PC-9 (cell line): ENCODE measurements around the gene USP35. TPM values are rescaled to one million over a fixed set of nuclear protein-coding genes. Genes with fewer than 3 reads are reported as not detected.

Source experiments
- BruUV-seq: library from RNA; stranded (reverse); fragments of 400-500 nt; replicated peaks from 2 replicates; lab custom pipeline; 2021; lab: Mats Ljungman, UMichigan
- CTCF ChIA-PET: fragments of 300-600 bp; sonication (Branson Sonifier 250); formaldehyde crosslinking; loops from one replicate; lab custom pipeline; 2022; ENCODE audit warnings: antibody characterized with exemption; lab: Charles Lee
- POLR2A ChIA-PET: fragments of 300-600 bp; sonication (Branson Sonifier 250); formaldehyde crosslinking; loops from one replicate; lab custom pipeline; 2022; ENCODE audit warnings: antibody characterized with exemption; ENCODE audit not compliant: unreplicated experiment; lab: Charles Lee
- DNase-seq, 2 experiments: peaks; one replicate each; pipeline versions ENCODE4 v3.0.0 to v3.0.0-alpha.2; 2015 to 2022; ENCODE audit warnings: mixed read lengths in 1 of 2
- H2AFZ ChIP-seq: fragments of 200-600 bp; sonication (generic); 2 replicates; pipeline ENCODE4 v1.8.1; 2017; ENCODE audit warnings: antibody characterized with exemption
- H3F3A ChIP-seq: fragments of 200-600 bp; sonication (generic); 2 replicates; pipeline ENCODE4 v1.8.1; 2017; ENCODE audit warnings: antibody characterized with exemption, mild to moderate bottlenecking, low read depth; ENCODE audit not compliant: insufficient read depth
- H3K27ac ChIP-seq: fragments of 200-600 bp; sonication (generic); 2 replicates; pipeline ENCODE4 v1.6.1; 2016; ENCODE audit warnings: mixed run types
- H3K27me3 ChIP-seq: fragments of 200-600 bp; sonication (generic); 2 replicates; pipeline ENCODE4 v1.6.1; 2016; ENCODE audit warnings: low read depth, mixed run types; ENCODE audit not compliant: insufficient read depth
- H3K36me3 ChIP-seq: fragments of 200-600 bp; sonication (generic); 2 replicates; pipeline ENCODE4 v1.6.1; 2016; ENCODE audit warnings: low read depth, mixed run types
- H3K4me1 ChIP-seq: fragments of 200-600 bp; sonication (generic); replicated peaks from 2 replicates; pipeline ENCODE4 v1.6.1; 2016; ENCODE audit warnings: mixed run types; ENCODE audit not compliant: insufficient read depth
- H3K4me2 ChIP-seq: fragments of 200-600 bp; sonication (generic); 2 replicates; pipeline ENCODE4 v1.6.1; 2017; ENCODE audit warnings: mixed run types
- H3K4me3 ChIP-seq: fragments of 200-600 bp; sonication (generic); 2 replicates; pipeline ENCODE4 v1.6.1; 2016; ENCODE audit warnings: mixed run types
- H3K79me2 ChIP-seq: fragments of 200-600 bp; sonication (generic); 2 replicates; pipeline ENCODE4 v1.6.1; 2017; ENCODE audit warnings: low read depth, mixed run types
- H3K9me2 ChIP-seq: fragments of 200-600 bp; sonication (generic); 2 replicates; pipeline ENCODE4 v1.8.1; 2017; ENCODE audit warnings: mild to moderate bottlenecking; ENCODE audit not compliant: insufficient read depth
- H3K9me3 ChIP-seq: fragments of 200-600 bp; sonication (generic); 2 replicates; pipeline ENCODE4 v1.8.1; 2016; ENCODE audit warnings: low read depth; ENCODE audit not compliant: insufficient read depth
- H4K20me1 ChIP-seq: fragments of 200-600 bp; sonication (generic); 2 replicates; pipeline ENCODE4 v1.8.1; 2017; ENCODE audit not compliant: insufficient read depth
- EZH2 ChIP-seq: fragments of 200-600 bp; sonication (generic); IDR thresholded peaks from 2 replicates; pipeline ENCODE4 v1.8.0; 2017; ENCODE audit warnings: antibody characterized with exemption, low read depth
- intact Hi-C: fragments of 100-400 bp; cut with micrococcal nuclease; formaldehyde crosslinking; loops from one replicate; pipeline ENCODE4 v1.10.0; 2022; ENCODE audit not compliant: unreplicated experiment
- total RNA-seq: library from RNA; stranded (reverse); gene quantifications from 2 replicates; pipeline ENCODE4 v1.2.3, GENCODE V29; 2021
- TF ChIP-seq, protein P1 (sequence below): fragments of 200-600 bp; sonication (generic); conservative IDR thresholded peaks from 2 replicates; pipeline ENCODE4 v1.6.1; 2017; ENCODE audit warnings: mixed run types, antibody characterized with exemption, mild to moderate bottlenecking, moderate library complexity

Gene USP35
- total RNA-seq, 1 experiment from 2014 or later = 13.5 TPM

DNA sequence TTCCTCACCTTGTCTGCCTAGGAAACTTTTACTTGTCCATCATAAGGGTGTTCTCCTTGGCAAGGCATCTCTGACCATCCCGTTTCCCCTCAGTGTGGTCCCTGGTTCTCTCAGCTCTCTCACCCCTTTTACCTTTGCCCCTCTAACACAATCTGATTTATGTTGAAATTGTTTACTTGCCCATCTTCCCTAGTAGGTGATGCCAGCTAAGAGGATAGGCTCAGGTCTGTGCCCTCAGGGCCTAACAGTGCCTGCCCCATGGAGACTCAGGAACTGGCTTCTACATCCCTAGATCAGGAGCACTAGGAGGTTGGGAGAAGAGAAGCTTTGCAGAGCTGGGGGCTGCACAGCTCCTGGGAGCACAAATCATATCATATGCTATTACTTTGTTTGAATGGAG is 28.2 kb upstream of the USP35 start:
- H4K20me1 ChIP-seq = no peaks in the 10 kb centered on the region

DNA sequence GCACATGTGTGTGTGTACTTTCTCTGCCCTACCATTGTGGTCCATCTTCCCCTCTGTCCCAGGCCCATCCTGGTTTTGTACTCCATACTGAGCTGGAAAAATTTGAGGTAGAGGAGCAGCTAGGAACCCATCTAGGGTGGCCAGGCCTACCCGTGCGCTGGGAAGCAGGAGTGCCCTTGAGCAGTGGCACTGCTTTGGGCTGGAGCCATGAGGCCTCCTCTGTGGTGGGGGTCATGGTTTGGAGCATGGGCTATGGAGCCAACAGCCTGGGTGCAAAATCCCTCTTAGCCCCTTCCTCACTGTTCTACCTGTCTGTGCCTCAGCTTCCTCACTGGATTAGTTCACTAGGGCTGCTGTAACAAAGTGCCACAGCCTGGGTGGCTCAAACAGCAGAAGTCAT is 27.4 kb upstream of the USP35 start:
- no peaks in the 10 kb centered on the region for H3K79me2 ChIP-seq
- H3K9me3 ChIP-seq = no peaks in the 10 kb centered on the region
- POLR2A ChIA-PET = interaction anchor here (0.8 kb wide), 1 partner anchor 18 kb away, joined by 3 read pairs; no protein-coding TSS in a partner anchor
- CTCF ChIA-PET = no interaction called here
- no peaks in the 10 kb centered on the region for H3K27me3 ChIP-seq
- TF ChIP-seq, protein P1, sequence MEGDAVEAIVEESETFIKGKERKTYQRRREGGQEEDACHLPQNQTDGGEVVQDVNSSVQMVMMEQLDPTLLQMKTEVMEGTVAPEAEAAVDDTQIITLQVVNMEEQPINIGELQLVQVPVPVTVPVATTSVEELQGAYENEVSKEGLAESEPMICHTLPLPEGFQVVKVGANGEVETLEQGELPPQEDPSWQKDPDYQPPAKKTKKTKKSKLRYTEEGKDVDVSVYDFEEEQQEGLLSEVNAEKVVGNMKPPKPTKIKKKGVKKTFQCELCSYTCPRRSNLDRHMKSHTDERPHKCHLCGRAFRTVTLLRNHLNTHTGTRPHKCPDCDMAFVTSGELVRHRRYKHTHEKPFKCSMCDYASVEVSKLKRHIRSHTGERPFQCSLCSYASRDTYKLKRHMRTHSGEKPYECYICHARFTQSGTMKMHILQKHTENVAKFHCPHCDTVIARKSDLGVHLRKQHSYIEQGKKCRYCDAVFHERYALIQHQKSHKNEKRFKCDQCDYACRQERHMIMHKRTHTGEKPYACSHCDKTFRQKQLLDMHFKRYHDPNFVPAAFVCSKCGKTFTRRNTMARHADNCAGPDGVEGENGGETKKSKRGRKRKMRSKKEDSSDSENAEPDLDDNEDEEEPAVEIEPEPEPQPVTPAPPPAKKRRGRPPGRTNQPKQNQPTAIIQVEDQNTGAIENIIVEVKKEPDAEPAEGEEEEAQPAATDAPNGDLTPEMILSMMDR = no peak
- TF ChIP-seq EZH2 = no peak
- no peak overlapping the region for H2AFZ ChIP-seq
- no peak overlapping the region for H3K27ac ChIP-seq
- H3F3A ChIP-seq = no peaks in the 10 kb centered on the region
- H3K9me2 ChIP-seq = no peaks in the 10 kb centered on the region
- no peaks in the 10 kb centered on the region for H3K36me3 ChIP-seq
- H3K4me2 ChIP-seq = no peak overlapping the region
- no peaks in the 10 kb centered on the region for H3K4me1 ChIP-seq
- intact Hi-C loops = no loop called here
- no peaks in the 10 kb centered on the region for H4K20me1 ChIP-seq
- DNase-seq = no peak
- no peak overlapping the region for H3K4me3 ChIP-seq
- BruUV-seq = no TSS peak

More for the DNA sequence above, 28.2 kb upstream of the USP35 start:
- BruUV-seq = no TSS peak
- no peak for DNase-seq
- ChIA-PET POLR2A (no interaction called here), CTCF (no interaction called here)
- Histone ChIP-seq H3K27ac (no peak overlapping the region), H3K36me3 (no peaks in the 10 kb centered on the region), H2AFZ (no peak overlapping the region), H3K79me2 (no peaks in the 10 kb centered on the region), H3F3A (no peaks in the 10 kb centered on the region), H3K9me2 (no peaks in the 10 kb centered on the region), H3K9me3 (no peaks in the 10 kb centered on the region), H3K4me1 (no peaks in the 10 kb centered on the region), H3K4me2 (no peak overlapping the region), H3K27me3 (no peaks in the 10 kb centered on the region), H3K4me3 (no peak overlapping the region)
- intact Hi-C loops = no loop called here
- no peak for TF ChIP-seq EZH2
- TF ChIP-seq, protein P1 = no peak

DNA sequence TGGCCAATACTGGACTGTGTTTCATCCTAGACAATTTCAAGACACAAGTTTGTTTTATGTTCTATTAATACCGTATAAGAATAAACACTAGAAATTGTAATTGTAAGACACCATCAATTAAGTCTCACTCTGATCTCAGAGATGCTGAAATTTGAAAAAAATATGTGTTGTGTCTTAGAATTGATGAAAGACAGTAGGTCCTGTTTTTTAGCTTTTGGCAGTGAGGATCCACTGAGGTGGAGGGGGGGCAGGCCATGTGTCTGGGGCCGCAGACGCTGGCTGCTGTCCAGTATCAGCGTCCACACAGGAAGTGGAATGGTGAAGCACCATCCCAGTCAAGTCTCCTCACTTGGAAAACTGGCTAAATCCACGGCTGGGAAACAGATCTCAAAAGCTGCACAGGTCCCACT is 26.8 kb upstream of the USP35 start:
- Histone ChIP-seq H4K20me1 (no peaks in the 10 kb centered on the region), H3K4me3 (no peak overlapping the region), H3K4me1 (no peaks in the 10 kb centered on the region), H3K36me3 (no peaks in the 10 kb centered on the region), H3K9me2 (no peaks in the 10 kb centered on the region), H3F3A (no peaks in the 10 kb centered on the region), H3K4me2 (no peak overlapping the region), H3K9me3 (no peaks in the 10 kb centered on the region), H3K27ac (no peak overlapping the region), H3K79me2 (no peaks in the 10 kb centered on the region), H2AFZ (no peak overlapping the region), H3K27me3 (no peaks in the 10 kb centered on the region)
- intact Hi-C loops = no loop called here
- DNase-seq = no peak
- ChIA-PET CTCF (no interaction called here), POLR2A (interaction anchor here (0.6 kb wide), 1 partner anchor 10 kb away, joined by 3 read pairs; no protein-coding TSS in a partner anchor)
- BruUV-seq = no TSS peak
- TF ChIP-seq EZH2 = no peak

DNA sequence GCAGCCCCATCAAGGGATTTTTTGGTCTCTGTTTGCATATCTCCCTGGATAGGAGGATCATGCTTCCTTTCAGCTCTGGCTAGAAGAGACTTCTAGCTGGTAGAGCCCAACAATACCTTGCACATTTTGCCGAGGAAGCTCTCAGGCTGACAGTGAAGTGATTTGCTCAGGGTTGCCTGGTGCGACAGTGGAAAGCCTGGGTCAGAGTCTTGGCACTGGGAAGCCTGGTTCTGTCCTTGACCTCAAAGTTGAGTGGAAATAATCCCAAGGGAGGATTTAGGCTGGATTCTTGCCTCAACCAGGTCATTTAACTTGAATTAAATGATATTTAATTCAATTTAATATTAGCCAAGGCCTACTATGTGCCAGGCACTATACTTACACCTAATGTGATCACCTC is 24.9 kb upstream of the USP35 start:
- BruUV-seq = no TSS peak
- Histone ChIP-seq H3K4me2 (no peak overlapping the region), H3K9me3 (no peaks in the 10 kb centered on the region), H3K79me2 (no peaks in the 10 kb centered on the region), H3F3A (no peaks in the 10 kb centered on the region), H3K4me1 (no peaks in the 10 kb centered on the region), H2AFZ (no peak overlapping the region), H3K9me2 (no peaks in the 10 kb centered on the region), H3K27ac (no peak overlapping the region), H3K27me3 (no peaks in the 10 kb centered on the region), H3K36me3 (no peaks in the 10 kb centered on the region), H3K4me3 (no peak overlapping the region), H4K20me1 (no peaks in the 10 kb centered on the region)
- intact Hi-C loops = no loop called here
- ChIA-PET CTCF (no interaction called here), POLR2A (no interaction called here)
- TF ChIP-seq EZH2 = no peak
- TF ChIP-seq, protein P1 = no peak
- no peak for DNase-seq
